ENCODE data around the gene PACSIN2. TPM values are rescaled to one million over a fixed set of nuclear protein-coding genes. Genes with fewer than 3 reads are reported as not detected.

PACSIN2 gene
- total RNA-seq, 6 donors from 2014 or later: 120 to 186 (median 151) TPM

- WGBS, 2 donors: 62 to 64% methylated on average over 9 of the region's 9 CpGs
Measured at GRCh38 chr22:42930810-42931420, 84.0 kb downstream of the PACSIN2 start.

GRCh38 chr22:42929838-42930155, 85.2 kb downstream of the PACSIN2 start:
- peak overlapping the region; percentile 51 to 89 (median 88) for H3K27ac ChIP-seq
- ATAC-seq (ENCODE audit: low FRiP score in 2 of 2) (no peak), DNase-seq (no peak)
- H3K36me3 ChIP-seq: no peaks in the 10 kb centered on the region
- TF ChIP-seq CTCF (IDR thresholded peaks at IDR 0.05) (no peak), EP300 (IDR thresholded peaks at IDR 0.05) (no peak), POLR2A (IDR thresholded peaks at IDR 0.05) (no peak), POLR2AphosphoS5 (IDR thresholded peaks at IDR 0.05) (no peak)
- H3K27me3 ChIP-seq: no peaks in the 10 kb centered on the region
- WGBS, 2 donors: 57 to 60% methylated on average over 6 of the region's 6 CpGs
- peaks cover 77 to 86% (median 81%) of the 10 kb centered on the region in 4 donors for H3K4me1 ChIP-seq
- H3K9me3 ChIP-seq: no peaks in the 10 kb centered on the region
- H3K4me3 ChIP-seq: no peak overlapping the region

More at GRCh38 chr22:42930810-42931420, 84.0 kb downstream of the PACSIN2 start:
- no peak for DNase-seq
- ATAC-seq (ENCODE audit: low FRiP score in 2 of 2): peak in 1 of 2 donors; percentile 17
- no peaks in the 10 kb centered on the region for H3K27me3 ChIP-seq
- peak overlapping the region; percentile 85 to 89 (median 88) for H3K27ac ChIP-seq
- TF ChIP-seq EP300 (IDR thresholded peaks at IDR 0.05) (no peak), POLR2AphosphoS5 (IDR thresholded peaks at IDR 0.05) (no peak), CTCF (IDR thresholded peaks at IDR 0.05) (no peak), POLR2A (IDR thresholded peaks at IDR 0.05) (no peak)
- no peaks in the 10 kb centered on the region for H3K9me3 ChIP-seq
- H3K36me3 ChIP-seq: no peaks in the 10 kb centered on the region
- no peak overlapping the region for H3K4me3 ChIP-seq
- H3K4me1 ChIP-seq: peaks cover 82 to 92% (median 84%) of the 10 kb centered on the region in 4 donors

- peak in 1 of 2 donors; percentile 51 for ATAC-seq (ENCODE audit: low FRiP score in 2 of 2)
- peaks cover 71 to 80% (median 75%) of the 10 kb centered on the region in 4 donors for H3K4me1 ChIP-seq
- H3K27me3 ChIP-seq: no peaks in the 10 kb centered on the region
- no peaks in the 10 kb centered on the region for H3K36me3 ChIP-seq
- H3K27ac ChIP-seq: peak overlapping the region; percentile 51 to 89 (median 88)
- peak in 1 of 2 donors; percentile 76 for DNase-seq
- 65 to 70% methylated on average over 14 of the region's 14 CpGs for WGBS, 2 donors
- TF ChIP-seq EP300 (IDR thresholded peaks at IDR 0.05) (no peak), POLR2A (IDR thresholded peaks at IDR 0.05) (no peak), POLR2AphosphoS5 (IDR thresholded peaks at IDR 0.05) (peak in 1 of 2 donors; percentile 28)
- H3K4me3 ChIP-seq: no peak overlapping the region
- H3K9me3 ChIP-seq: no peaks in the 10 kb centered on the region
Measured at GRCh38 chr22:42928969-42929837, 85.7 kb downstream of the PACSIN2 start.

- Histone ChIP-seq H3K4me3 (no peak overlapping the region), H3K27ac (peak overlapping the region in 1 of 4 donors; percentile 48), H3K27me3 (no peaks in the 10 kb centered on the region), H3K36me3 (no peaks in the 10 kb centered on the region), H3K9me3 (no peaks in the 10 kb centered on the region), H3K4me1 (peaks cover 61 to 76% (median 68%) of the 10 kb centered on the region in 4 donors)
- 77 to 83% methylated on average over 6 of the region's 6 CpGs for WGBS, 2 donors
- ATAC-seq (ENCODE audit: low FRiP score in 2 of 2): no peak
- TF ChIP-seq POLR2AphosphoS5 (IDR thresholded peaks at IDR 0.05) (no peak), POLR2A (IDR thresholded peaks at IDR 0.05) (no peak), CTCF (IDR thresholded peaks at IDR 0.05) (no peak), EP300 (IDR thresholded peaks at IDR 0.05) (no peak)
- no peak for DNase-seq
Measured at GRCh38 chr22:42927966-42928365, 87.0 kb downstream of the PACSIN2 start.

GRCh38 chr22:42926768-42927167, 88.2 kb downstream of the PACSIN2 start:
- H3K27ac ChIP-seq: peak overlapping the region in 1 of 4 donors; percentile 69
- TF ChIP-seq EP300 (IDR thresholded peaks at IDR 0.05) (no peak), POLR2A (IDR thresholded peaks at IDR 0.05) (no peak), POLR2AphosphoS5 (IDR thresholded peaks at IDR 0.05) (no peak), CTCF (IDR thresholded peaks at IDR 0.05) (no peak)

More at GRCh38 chr22:42926768-42927167, 88.2 kb downstream of the PACSIN2 start:
- Histone ChIP-seq H3K27me3 (no peaks in the 10 kb centered on the region), H3K4me3 (no peak overlapping the region), H3K36me3 (no peaks in the 10 kb centered on the region), H3K9me3 (no peaks in the 10 kb centered on the region), H3K4me1 (peaks cover 61 to 76% (median 68%) of the 10 kb centered on the region in 4 donors)
- no peak for ATAC-seq (ENCODE audit: low FRiP score in 2 of 2)
- WGBS, 2 donors: 81 to 89% methylated on average over 5 of the region's 5 CpGs
- DNase-seq: no peak
